ENCODE data around the gene MPHOSPH6. TPM values are rescaled to one million over a fixed set of nuclear protein-coding genes. Genes with fewer than 3 reads are reported as not detected.

Gene MPHOSPH6
- total RNA-seq, 1 donor from 2014 or later: 24.3 TPM

DNA sequence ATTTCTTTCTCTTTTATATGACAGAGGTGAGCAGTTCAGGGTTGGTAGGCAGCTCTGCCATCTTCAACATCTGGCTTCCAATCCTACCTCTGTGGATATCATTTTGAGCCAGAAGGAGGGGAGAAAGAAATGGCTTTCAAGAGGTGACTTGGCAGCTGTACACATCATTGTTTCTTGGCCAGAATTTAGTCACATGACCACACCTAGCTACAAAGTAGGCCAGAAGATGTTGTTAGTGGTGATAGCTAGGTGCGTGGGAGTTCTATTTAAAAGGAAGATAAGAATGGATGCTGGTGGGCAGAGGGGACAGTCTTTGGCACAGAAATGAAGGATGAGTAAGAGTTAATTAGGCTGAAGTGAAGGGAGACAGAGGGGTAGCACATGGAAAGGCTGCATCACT, 29.2 kb upstream of the MPHOSPH6 start:
- no peaks in the 10 kb centered on the region for H3K36me3 ChIP-seq
- H3K27me3 ChIP-seq: no peaks in the 10 kb centered on the region
- H3K9me3 ChIP-seq: no peaks in the 10 kb centered on the region
- H3K4me1 ChIP-seq: peaks cover 8% of the 10 kb centered on the region
- intact Hi-C loops (cut with DNase I): no loop called here
- TF ChIP-seq, protein P1, sequence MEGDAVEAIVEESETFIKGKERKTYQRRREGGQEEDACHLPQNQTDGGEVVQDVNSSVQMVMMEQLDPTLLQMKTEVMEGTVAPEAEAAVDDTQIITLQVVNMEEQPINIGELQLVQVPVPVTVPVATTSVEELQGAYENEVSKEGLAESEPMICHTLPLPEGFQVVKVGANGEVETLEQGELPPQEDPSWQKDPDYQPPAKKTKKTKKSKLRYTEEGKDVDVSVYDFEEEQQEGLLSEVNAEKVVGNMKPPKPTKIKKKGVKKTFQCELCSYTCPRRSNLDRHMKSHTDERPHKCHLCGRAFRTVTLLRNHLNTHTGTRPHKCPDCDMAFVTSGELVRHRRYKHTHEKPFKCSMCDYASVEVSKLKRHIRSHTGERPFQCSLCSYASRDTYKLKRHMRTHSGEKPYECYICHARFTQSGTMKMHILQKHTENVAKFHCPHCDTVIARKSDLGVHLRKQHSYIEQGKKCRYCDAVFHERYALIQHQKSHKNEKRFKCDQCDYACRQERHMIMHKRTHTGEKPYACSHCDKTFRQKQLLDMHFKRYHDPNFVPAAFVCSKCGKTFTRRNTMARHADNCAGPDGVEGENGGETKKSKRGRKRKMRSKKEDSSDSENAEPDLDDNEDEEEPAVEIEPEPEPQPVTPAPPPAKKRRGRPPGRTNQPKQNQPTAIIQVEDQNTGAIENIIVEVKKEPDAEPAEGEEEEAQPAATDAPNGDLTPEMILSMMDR (IDR thresholded peaks at IDR 0.05): no peak
- no peak overlapping the region for H3K4me3 ChIP-seq
- no peak for ATAC-seq
- no peak for DNase-seq
- H3K27ac ChIP-seq: no peak overlapping the region

DNA sequence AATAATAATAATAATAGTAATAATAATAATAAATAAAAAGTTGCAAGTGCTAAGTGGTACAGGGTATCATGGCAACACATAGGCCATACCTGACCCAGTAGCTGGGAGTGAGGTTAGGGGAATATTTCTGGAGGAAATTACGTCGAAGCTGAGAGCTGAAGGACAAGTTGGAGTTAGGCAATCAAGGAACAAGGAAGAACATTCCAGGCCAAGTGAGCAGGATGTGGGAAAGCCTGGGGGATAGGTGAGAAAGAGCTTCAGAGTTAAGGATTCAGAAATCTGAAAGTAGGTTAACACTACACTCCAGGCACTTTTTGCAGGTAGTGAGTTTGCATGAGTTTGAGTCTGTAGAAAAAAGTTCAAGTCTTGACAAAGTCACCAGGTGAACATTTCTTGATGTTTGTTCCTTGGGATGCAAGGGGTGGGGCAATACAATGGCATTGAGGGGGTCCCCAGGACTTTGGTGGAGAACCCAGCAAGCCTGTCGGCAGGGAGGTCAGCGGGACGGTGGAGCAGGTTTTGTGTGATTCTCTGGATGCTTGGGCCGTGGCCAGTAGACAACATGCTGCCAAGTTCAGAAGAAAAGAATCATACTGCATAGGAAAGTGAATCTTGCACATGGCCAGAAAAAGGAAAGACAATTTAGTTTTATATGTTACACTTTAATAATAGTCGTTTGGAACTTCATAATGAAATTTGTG, 27.7 kb upstream of the MPHOSPH6 start:
- no peaks in the 10 kb centered on the region for H3K36me3 ChIP-seq
- peak; percentile 60 for ATAC-seq
- no peaks in the 10 kb centered on the region for H3K9me3 ChIP-seq
- H3K4me1 ChIP-seq: peaks cover 8% of the 10 kb centered on the region
- H3K27ac ChIP-seq: no peak overlapping the region
- DNase-seq: no peak
- TF ChIP-seq, protein P1 (IDR thresholded peaks at IDR 0.05): no peak
- H3K4me3 ChIP-seq: no peak overlapping the region
- H3K27me3 ChIP-seq: no peaks in the 10 kb centered on the region
- intact Hi-C loops (cut with DNase I): no loop called here

DNA sequence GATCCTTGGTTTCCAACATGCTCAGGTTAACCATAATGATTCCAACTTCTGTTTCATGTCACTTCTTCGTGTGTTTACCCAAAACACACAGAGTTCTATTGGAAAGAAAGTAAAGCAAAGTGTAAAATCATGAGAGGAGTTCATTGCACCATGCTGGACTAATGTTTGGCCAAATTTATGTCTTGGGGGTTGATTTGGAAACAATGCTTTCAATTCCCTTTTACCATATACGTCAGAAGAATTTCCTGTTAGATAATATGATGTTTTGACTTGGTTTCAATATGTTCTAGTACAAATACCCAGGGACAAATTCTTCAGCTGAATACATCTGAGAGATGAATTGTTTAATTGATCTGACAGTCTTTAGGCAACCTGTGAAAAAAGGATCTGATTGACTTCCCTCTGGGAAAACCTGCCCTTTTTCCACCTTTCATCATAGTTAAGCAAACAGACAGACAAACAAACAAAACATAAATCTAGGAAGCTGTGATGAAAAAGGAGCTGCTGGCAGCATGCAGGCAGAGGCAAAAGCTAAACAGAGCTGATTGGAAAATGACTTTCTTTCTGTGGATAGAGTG, 26.0 kb upstream of the MPHOSPH6 start:
- Histone ChIP-seq H3K4me1 (peaks cover 8% of the 10 kb centered on the region), H3K27me3 (no peaks in the 10 kb centered on the region), H3K27ac (peak overlapping the region; percentile 55), H3K4me3 (no peak overlapping the region), H3K9me3 (no peaks in the 10 kb centered on the region), H3K36me3 (no peaks in the 10 kb centered on the region)
- intact Hi-C loops (cut with DNase I): no loop called here
- TF ChIP-seq, protein P1 (IDR thresholded peaks at IDR 0.05): no peak
- ATAC-seq (peak; percentile 37), DNase-seq (no peak)

DNA sequence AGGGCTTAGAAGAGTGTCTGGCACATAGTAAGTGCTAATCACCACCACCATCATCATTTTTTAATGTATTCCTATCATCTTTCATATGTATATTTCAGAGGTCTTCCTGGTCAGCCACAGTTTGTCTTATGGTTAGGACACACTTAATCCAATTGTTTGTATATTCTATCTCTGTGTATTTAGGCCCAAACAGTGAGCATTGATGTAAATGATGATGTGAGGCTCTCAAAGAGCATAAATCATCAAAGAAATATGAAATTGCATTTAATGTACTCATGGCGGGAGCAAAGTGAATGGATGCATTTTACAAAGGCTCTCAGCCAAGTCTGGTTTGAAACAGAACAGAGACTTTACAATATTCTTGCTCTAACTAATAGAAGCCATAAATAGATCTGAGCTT, 24.1 kb upstream of the MPHOSPH6 start:
- Histone ChIP-seq H3K4me1 (peaks cover 8% of the 10 kb centered on the region), H3K27me3 (no peaks in the 10 kb centered on the region), H3K27ac (no peak overlapping the region), H3K9me3 (no peaks in the 10 kb centered on the region), H3K4me3 (no peak overlapping the region), H3K36me3 (no peaks in the 10 kb centered on the region)
- no peak for ATAC-seq
- TF ChIP-seq, protein P1 (IDR thresholded peaks at IDR 0.05): no peak
- no peak for DNase-seq
- intact Hi-C loops (cut with DNase I): no loop called here

DNA sequence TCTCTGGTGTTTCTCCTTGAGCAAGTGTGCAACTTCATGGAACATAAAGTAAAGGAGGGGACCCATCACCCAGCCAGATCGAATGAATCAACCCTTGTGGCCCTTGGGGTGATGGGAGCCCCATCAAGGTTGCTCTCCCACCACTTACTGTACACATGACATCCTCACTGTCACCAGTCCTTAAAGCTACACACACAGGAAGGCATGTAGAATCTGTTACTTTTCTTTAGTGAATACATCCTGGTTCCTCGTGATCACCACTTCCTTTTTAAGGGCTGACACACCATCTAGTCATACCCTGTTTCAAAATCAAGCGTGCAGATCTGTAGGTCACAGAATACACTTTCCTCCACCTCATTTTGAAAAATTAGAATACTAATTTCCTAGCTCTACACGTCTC, 22.6 kb upstream of the MPHOSPH6 start:
- Histone ChIP-seq H3K27me3 (no peaks in the 10 kb centered on the region), H3K36me3 (no peaks in the 10 kb centered on the region), H3K27ac (peak overlapping the region; percentile 51), H3K9me3 (no peaks in the 10 kb centered on the region), H3K4me3 (no peak overlapping the region), H3K4me1 (peaks cover 8% of the 10 kb centered on the region)
- TF ChIP-seq, protein P1 (IDR thresholded peaks at IDR 0.05): no peak
- DNase-seq: no peak
- intact Hi-C loops (cut with DNase I): no loop called here
- peak; percentile 86 for ATAC-seq

Data from upper lobe of right lung (tissue), 1 donor.